GM12878 (cell line): ENCODE results near the gene IER5. TPM values are rescaled to one million over a fixed set of nuclear protein-coding genes. Genes with fewer than 3 reads are reported as not detected.
A peak's percentile ranks its signal among the peaks of the same experiment; 100 is the strongest.

Experiments used
- BHLHE40 ChIP-seq, 2 experiments: fragments of 450-650 bp in 1 of 2; IDR thresholded peaks; 2 replicates each; pipeline ENCODE4 v1.6.1; 2011 to 2017; ENCODE audit warnings: low read depth in 2 of 2, borderline replicate concordance in 1 of 2, improper control_type of control experiment in 1 of 2, low read length in 1 of 2, mild to moderate bottlenecking in 1 of 2
- EZH2 ChIP-seq: IDR thresholded peaks from 2 replicates; pipeline ENCODE4 v1.6.1; 2012; ENCODE audit warnings: low read depth, mild to moderate bottlenecking, control low read depth, inconsistent platforms, low read length, borderline replicate concordance; ENCODE audit not compliant: control insufficient read depth
- FOXM1 ChIP-seq: IDR thresholded peaks from 2 replicates; pipeline ENCODE4 v1.6.1; 2012; ENCODE audit warnings: low read depth, mild to moderate bottlenecking, inconsistent platforms, low read length, moderate library complexity
- IRF4 ChIP-seq: IDR thresholded peaks from 2 replicates; pipeline ENCODE4 v1.6.1; 2011; ENCODE audit warnings: low read depth, low read length
- KLF5 ChIP-seq: fragments of 450-650 bp; IDR thresholded peaks from 2 replicates; pipeline ENCODE4 v1.6.1; 2014; ENCODE audit warnings: mild to moderate bottlenecking; ENCODE audit not compliant: partially characterized antibody
- NFIC ChIP-seq: IDR thresholded peaks from 2 replicates; pipeline ENCODE4 v1.6.1; 2012; ENCODE audit warnings: low read depth, mild to moderate bottlenecking, inconsistent platforms, low read length, moderate library complexity
- SP1 ChIP-seq: IDR thresholded peaks from one replicate; pipeline ENCODE4 v1.6.1; 2011; ENCODE audit warnings: low read depth, low read length
- SREBF1 ChIP-seq: IDR thresholded peaks from 2 replicates; pipeline ENCODE4 v1.6.1; 2012; ENCODE audit warnings: mild to moderate bottlenecking, low read length
- STAT1 ChIP-seq: fragments of 450-650 bp; conservative IDR thresholded peaks from 2 replicates; pipeline ENCODE4 v1.6.1; 2014; ENCODE audit warnings: antibody characterized with exemption, mild to moderate bottlenecking
- ZNF622 ChIP-seq: fragments of 450-650 bp; IDR thresholded peaks from 2 replicates; pipeline ENCODE4 v1.6.1; 2017; ENCODE audit warnings: mild to moderate bottlenecking, inconsistent platforms
- polyA plus RNA-seq, 11 experiments: library from polyadenylated mRNA; depleted of rRNA in 4 of 11; unstranded in 6 of 11; stranded (reverse) in 5 of 11; fragments of >200 nt; fragmentation: Nextera tagmentation in 4 of 11; fragmentation: Illumina TruSeq in 1 of 11; extraction: Ambion mirVana in 4 of 11; extraction: Trizol in 1 of 11; gene quantifications; 1 replicate in 1 of 11; 2 replicates in 10 of 11; pipeline versions ENCODE4 v1.2.1 to v1.2.3, GENCODE V29; 2011 to 2016; ENCODE audit warnings: inconsistent platforms in 2 of 11, missing spikeins in 2 of 11, low read depth in 1 of 11
- total RNA-seq, 4 experiments: library from RNA; depleted of rRNA in 3 of 4; stranded (reverse); fragments of >200 nt in 3 of 4; fragmentation: Illumina TruSeq in 1 of 4; extraction: Trizol in 1 of 4; gene quantifications; 2 replicates each; pipeline versions ENCODE4 v1.2.1 to v1.2.3, GENCODE V29; 2013 to 2021
- TF ChIP-seq, protein P1 (sequence below): fragments of 450-650 bp; IDR thresholded peaks from 2 replicates; pipeline ENCODE4 v1.6.1; 2017; ENCODE audit warnings: borderline replicate concordance
- TF ChIP-seq, protein P2 (sequence below): fragments of 450-650 bp; IDR thresholded peaks from 2 replicates; pipeline ENCODE4 v1.6.1; 2017; ENCODE audit warnings: mild to moderate bottlenecking, moderate library complexity
- TF ChIP-seq, protein P3 (sequence below): fragments of 450-650 bp; IDR thresholded peaks from 2 replicates; pipeline ENCODE4 v1.6.1; 2016; ENCODE audit warnings: mild to moderate bottlenecking, moderate library complexity, borderline replicate concordance
- TF ChIP-seq, protein P4 (sequence below): fragments of 150-350 bp; IDR thresholded peaks from 2 replicates; pipeline ENCODE4 v1.6.1; 2016; ENCODE audit warnings: low read depth, low read length

IER5 gene
- total and polyA plus RNA-seq, 10 of the 15 experiments (the other 5 are each of a cell fraction or from before 2014, with no cell fraction given), result 4.3 to 75.2 (median 30.5) TPM

DNA sequence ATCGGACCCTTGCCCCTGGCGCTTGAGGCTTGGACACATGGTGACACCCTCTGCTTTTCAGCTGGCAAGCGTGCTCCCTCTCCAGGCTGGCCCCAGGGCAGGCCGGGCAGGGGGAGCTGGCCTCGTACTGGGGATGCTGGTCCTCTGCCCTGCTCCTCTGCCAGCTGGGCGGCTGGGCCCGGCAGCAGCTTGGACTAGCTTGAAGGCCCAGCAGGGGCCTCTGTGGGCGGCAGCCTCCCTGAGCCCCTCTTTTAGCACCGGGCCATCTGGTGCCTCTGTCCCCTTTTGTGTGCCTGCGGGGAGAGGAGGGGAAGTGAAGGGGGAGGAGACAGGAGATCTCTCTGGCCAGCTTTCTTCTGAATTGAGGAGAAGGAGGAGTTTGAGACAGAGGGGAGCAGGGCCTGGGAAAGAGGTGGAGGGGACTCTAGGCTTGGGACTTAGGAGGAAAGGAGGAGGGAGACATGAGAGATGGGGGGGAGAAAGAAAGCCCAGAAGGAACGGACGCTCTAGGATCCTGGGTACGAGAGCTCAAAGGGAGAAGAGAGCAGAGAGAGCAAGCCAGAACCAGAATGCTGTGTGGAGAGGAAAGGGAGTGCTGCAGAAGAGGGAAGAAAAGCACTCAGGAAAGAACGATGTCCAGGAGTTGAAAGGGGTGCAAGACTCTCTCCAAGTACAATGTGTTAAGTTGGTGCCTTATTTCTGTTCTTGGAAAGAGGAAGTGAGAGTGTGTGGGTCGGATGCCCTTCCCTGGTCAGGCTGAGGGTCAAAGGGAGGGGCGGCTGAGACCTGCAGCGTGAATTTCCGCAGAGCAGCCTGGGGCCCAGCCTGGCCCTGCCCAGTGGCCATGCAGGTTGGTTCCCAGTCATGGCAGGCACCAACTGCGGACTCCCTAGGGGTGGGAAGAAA lies 40.3 kb downstream of the IER5 start (continued):
- TF ChIP-seq EZH2 (no peak), NFIC (no peak), SREBF1 (no peak), SP1 (peak; percentile 77), ZNF622 (no peak), STAT1 (no peak), KLF5 (no peak), BHLHE40 (IDR thresholded peaks at IDR 0.05; ENCODE audit: borderline replicate concordance in 1 of 2, low read depth in 2 of 2, low read length in 1 of 2) (peak; percentile 49 to 67; a peak in 3 of 4 replicates), IRF4 (peak; percentile 98), FOXM1 (no peak)
- TF ChIP-seq, protein P1, sequence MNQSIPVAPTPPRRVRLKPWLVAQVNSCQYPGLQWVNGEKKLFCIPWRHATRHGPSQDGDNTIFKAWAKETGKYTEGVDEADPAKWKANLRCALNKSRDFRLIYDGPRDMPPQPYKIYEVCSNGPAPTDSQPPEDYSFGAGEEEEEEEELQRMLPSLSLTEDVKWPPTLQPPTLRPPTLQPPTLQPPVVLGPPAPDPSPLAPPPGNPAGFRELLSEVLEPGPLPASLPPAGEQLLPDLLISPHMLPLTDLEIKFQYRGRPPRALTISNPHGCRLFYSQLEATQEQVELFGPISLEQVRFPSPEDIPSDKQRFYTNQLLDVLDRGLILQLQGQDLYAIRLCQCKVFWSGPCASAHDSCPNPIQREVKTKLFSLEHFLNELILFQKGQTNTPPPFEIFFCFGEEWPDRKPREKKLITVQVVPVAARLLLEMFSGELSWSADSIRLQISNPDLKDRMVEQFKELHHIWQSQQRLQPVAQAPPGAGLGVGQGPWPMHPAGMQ, result no peak
- TF ChIP-seq, protein P2, sequence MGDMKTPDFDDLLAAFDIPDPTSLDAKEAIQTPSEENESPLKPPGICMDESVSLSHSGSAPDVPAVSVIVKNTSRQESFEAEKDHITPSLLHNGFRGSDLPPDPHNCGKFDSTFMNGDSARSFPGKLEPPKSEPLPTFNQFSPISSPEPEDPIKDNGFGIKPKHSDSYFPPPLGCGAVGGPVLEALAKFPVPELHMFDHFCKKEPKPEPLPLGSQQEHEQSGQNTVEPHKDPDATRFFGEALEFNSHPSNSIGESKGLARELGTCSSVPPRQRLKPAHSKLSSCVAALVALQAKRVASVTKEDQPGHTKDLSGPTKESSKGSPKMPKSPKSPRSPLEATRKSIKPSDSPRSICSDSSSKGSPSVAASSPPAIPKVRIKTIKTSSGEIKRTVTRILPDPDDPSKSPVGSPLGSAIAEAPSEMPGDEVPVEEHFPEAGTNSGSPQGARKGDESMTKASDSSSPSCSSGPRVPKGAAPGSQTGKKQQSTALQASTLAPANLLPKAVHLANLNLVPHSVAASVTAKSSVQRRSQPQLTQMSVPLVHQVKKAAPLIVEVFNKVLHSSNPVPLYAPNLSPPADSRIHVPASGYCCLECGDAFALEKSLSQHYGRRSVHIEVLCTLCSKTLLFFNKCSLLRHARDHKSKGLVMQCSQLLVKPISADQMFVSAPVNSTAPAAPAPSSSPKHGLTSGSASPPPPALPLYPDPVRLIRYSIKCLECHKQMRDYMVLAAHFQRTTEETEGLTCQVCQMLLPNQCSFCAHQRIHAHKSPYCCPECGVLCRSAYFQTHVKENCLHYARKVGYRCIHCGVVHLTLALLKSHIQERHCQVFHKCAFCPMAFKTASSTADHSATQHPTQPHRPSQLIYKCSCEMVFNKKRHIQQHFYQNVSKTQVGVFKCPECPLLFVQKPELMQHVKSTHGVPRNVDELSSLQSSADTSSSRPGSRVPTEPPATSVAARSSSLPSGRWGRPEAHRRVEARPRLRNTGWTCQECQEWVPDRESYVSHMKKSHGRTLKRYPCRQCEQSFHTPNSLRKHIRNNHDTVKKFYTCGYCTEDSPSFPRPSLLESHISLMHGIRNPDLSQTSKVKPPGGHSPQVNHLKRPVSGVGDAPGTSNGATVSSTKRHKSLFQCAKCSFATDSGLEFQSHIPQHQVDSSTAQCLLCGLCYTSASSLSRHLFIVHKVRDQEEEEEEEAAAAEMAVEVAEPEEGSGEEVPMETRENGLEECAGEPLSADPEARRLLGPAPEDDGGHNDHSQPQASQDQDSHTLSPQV, result no peak
- TF ChIP-seq, protein P3, sequence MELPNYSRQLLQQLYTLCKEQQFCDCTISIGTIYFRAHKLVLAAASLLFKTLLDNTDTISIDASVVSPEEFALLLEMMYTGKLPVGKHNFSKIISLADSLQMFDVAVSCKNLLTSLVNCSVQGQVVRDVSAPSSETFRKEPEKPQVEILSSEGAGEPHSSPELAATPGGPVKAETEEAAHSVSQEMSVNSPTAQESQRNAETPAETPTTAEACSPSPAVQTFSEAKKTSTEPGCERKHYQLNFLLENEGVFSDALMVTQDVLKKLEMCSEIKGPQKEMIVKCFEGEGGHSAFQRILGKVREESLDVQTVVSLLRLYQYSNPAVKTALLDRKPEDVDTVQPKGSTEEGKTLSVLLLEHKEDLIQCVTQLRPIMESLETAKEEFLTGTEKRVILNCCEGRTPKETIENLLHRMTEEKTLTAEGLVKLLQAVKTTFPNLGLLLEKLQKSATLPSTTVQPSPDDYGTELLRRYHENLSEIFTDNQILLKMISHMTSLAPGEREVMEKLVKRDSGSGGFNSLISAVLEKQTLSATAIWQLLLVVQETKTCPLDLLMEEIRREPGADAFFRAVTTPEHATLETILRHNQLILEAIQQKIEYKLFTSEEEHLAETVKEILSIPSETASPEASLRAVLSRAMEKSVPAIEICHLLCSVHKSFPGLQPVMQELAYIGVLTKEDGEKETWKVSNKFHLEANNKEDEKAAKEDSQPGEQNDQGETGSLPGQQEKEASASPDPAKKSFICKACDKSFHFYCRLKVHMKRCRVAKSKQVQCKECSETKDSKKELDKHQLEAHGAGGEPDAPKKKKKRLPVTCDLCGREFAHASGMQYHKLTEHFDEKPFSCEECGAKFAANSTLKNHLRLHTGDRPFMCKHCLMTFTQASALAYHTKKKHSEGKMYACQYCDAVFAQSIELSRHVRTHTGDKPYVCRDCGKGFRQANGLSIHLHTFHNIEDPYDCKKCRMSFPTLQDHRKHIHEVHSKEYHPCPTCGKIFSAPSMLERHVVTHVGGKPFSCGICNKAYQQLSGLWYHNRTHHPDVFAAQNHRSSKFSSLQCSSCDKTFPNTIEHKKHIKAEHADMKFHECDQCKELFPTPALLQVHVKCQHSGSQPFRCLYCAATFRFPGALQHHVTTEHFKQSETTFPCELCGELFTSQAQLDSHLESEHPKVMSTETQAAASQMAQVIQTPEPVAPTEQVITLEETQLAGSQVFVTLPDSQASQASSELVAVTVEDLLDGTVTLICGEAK, result no peak
- TF ChIP-seq, protein P4, sequence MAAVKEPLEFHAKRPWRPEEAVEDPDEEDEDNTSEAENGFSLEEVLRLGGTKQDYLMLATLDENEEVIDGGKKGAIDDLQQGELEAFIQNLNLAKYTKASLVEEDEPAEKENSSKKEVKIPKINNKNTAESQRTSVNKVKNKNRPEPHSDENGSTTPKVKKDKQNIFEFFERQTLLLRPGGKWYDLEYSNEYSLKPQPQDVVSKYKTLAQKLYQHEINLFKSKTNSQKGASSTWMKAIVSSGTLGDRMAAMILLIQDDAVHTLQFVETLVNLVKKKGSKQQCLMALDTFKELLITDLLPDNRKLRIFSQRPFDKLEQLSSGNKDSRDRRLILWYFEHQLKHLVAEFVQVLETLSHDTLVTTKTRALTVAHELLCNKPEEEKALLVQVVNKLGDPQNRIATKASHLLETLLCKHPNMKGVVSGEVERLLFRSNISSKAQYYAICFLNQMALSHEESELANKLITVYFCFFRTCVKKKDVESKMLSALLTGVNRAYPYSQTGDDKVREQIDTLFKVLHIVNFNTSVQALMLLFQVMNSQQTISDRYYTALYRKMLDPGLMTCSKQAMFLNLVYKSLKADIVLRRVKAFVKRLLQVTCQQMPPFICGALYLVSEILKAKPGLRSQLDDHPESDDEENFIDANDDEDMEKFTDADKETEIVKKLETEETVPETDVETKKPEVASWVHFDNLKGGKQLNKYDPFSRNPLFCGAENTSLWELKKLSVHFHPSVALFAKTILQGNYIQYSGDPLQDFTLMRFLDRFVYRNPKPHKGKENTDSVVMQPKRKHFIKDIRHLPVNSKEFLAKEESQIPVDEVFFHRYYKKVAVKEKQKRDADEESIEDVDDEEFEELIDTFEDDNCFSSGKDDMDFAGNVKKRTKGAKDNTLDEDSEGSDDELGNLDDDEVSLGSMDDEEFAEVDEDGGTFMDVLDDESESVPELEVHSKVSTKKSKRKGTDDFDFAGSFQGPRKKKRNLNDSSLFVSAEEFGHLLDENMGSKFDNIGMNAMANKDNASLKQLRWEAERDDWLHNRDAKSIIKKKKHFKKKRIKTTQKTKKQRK, result no peak
